PFSK-1 (cell line): ENCODE data around the gene FOXS1.

Experiments used
- FOXP2 ChIP-seq: optimal IDR thresholded peaks from 2 replicates; pipeline ENCODE3; 2011; ENCODE audit warnings: borderline replicate concordance, control low read depth, inconsistent platforms; ENCODE audit not compliant: insufficient read depth; ENCODE audit errors: extremely low read length, extremely low read depth
- POLR2AphosphoS5 ChIP-seq: IDR thresholded peaks from 2 replicates; pipeline ENCODE4 v1.6.1; 2012; ENCODE audit warnings: low read depth, mild to moderate bottlenecking, control low read depth, low read length, moderate library complexity
- SIN3A ChIP-seq: IDR thresholded peaks from 2 replicates; pipeline ENCODE4 v1.6.1; 2012; ENCODE audit warnings: mild to moderate bottlenecking, low read length, moderate library complexity, borderline replicate concordance; ENCODE audit not compliant: insufficient read depth
- TAF1 ChIP-seq: IDR thresholded peaks from 2 replicates; pipeline ENCODE4 v1.6.1; 2012; ENCODE audit warnings: low read length, control low read depth, borderline replicate concordance; ENCODE audit not compliant: insufficient read depth
- TF ChIP-seq, protein P1 (sequence below), 2 experiments: IDR thresholded peaks; 2 replicates each; pipeline versions ENCODE4 v1.6.1 to v1.8.0; 2011 to 2012; ENCODE audit warnings: low read depth in 2 of 2, low read length in 2 of 2, control low read depth in 1 of 2, inconsistent platforms in 1 of 2, mild to moderate bottlenecking in 1 of 2, moderate library complexity in 1 of 2; ENCODE audit not compliant: insufficient read depth in 1 of 2

Gene FOXS1

DNA sequence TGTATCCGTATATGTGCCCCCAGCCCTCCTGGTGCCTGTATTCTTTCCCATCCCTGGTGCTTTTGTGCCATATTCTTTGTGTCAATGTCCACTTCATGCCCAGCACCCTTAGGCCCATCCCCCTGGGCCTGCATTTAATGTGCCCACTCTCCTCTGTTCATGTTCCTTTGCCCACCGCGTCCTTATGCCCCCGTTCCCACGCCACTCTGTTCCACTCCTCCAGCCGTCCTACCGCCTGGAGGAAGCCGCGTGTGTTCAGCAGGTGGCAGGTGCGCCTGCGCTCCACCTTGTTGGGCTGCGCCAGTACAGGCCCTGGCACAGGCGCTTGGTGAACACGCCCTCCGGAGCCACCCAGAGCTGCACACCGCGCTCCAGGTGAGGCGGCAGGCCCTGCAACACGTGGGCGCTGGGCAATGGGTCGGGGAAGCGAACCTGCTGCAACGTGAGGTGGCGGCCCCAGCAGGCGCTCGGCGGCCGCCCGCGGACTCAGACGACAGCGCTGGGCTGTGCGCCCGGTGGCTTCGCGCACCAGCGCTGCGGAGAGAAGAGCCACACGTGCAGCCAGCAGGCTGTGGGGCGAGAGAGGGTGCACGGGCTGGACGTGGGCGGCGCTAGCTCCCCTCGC is 4.0 kb upstream of the FOXS1 start:
- TF ChIP-seq FOXP2 (no peak), TAF1 (no peak), POLR2AphosphoS5 (no peak), SIN3A (no peak)
- TF ChIP-seq, protein P1, sequence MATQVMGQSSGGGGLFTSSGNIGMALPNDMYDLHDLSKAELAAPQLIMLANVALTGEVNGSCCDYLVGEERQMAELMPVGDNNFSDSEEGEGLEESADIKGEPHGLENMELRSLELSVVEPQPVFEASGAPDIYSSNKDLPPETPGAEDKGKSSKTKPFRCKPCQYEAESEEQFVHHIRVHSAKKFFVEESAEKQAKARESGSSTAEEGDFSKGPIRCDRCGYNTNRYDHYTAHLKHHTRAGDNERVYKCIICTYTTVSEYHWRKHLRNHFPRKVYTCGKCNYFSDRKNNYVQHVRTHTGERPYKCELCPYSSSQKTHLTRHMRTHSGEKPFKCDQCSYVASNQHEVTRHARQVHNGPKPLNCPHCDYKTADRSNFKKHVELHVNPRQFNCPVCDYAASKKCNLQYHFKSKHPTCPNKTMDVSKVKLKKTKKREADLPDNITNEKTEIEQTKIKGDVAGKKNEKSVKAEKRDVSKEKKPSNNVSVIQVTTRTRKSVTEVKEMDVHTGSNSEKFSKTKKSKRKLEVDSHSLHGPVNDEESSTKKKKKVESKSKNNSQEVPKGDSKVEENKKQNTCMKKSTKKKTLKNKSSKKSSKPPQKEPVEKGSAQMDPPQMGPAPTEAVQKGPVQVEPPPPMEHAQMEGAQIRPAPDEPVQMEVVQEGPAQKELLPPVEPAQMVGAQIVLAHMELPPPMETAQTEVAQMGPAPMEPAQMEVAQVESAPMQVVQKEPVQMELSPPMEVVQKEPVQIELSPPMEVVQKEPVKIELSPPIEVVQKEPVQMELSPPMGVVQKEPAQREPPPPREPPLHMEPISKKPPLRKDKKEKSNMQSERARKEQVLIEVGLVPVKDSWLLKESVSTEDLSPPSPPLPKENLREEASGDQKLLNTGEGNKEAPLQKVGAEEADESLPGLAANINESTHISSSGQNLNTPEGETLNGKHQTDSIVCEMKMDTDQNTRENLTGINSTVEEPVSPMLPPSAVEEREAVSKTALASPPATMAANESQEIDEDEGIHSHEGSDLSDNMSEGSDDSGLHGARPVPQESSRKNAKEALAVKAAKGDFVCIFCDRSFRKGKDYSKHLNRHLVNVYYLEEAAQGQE (IDR thresholded peaks at IDR 0.05; ENCODE audit: insufficient read depth in 1 of 2, low read depth in 2 of 2, low read length in 2 of 2): no peak

- no peak for TF ChIP-seq SIN3A
- no peak for TF ChIP-seq FOXP2
- no peak for TF ChIP-seq TAF1
- TF ChIP-seq POLR2AphosphoS5: no peak
- TF ChIP-seq, protein P1 (IDR thresholded peaks at IDR 0.05; ENCODE audit: insufficient read depth in 1 of 2, low read depth in 2 of 2, low read length in 2 of 2): no peak
Measured at GRCh38 chr20:31848088-31848999, 2.9 kb upstream of the FOXS1 start.

DNA sequence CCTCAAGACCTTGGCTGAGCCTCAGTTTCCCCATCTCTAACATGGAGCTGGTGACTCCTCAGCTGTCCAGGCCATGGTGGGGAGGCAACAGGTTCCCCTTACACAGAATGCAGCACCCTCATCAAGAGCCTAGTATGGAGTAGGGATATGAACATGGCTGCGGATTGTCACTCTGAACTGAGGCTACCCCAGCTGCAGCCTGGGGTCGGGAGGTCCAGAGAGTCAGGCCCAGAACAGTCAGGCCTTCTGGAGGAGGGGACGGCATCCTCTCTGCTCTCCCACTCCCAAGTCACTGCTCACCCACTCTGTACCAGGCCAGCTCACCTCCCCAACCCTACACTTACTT is 1.4 kb upstream of the FOXS1 start:
- no peak for TF ChIP-seq TAF1
- TF ChIP-seq POLR2AphosphoS5: no peak
- no peak for TF ChIP-seq SIN3A
- no peak for TF ChIP-seq FOXP2
- TF ChIP-seq, protein P1 (IDR thresholded peaks at IDR 0.05; ENCODE audit: insufficient read depth in 1 of 2, low read depth in 2 of 2, low read length in 2 of 2): no peak

- TF ChIP-seq TAF1: no peak
Measured at GRCh38 chr20:31844737-31845299, 586 bp downstream of the FOXS1 start.

DNA sequence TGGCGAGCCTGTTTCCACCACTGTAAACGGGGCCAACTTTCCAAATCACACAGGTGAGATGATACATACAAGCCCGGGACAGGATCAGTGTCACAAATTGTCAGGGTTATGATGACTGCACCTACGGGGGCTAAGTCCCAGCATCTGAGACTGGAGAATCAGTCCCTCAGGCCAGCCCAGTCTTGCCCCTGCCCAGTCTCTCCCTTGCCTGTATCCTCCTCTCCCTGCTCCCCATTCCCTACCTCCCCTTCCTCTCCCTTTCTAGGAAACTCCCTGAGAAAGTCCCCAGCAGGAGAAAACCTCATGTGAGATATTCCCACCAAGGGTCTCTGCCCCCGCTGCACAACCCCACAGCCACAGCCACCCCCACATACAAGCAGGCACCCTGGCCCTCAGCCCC is 1.5 kb downstream of the FOXS1 start:
- TF ChIP-seq, protein P1 (IDR thresholded peaks at IDR 0.05; ENCODE audit: insufficient read depth in 1 of 2, low read depth in 2 of 2, low read length in 2 of 2): no peak
- TF ChIP-seq FOXP2: no peak
- no peak for TF ChIP-seq TAF1
- TF ChIP-seq SIN3A: no peak
- no peak for TF ChIP-seq POLR2AphosphoS5
